CD4-positive, alpha-beta T cell (primary cell): Measurements from ENCODE around the gene MAS1. TPM values are rescaled to one million over a fixed set of nuclear protein-coding genes. Genes with fewer than 3 reads are reported as not detected.
"Not testable (repeated sequence)": the region's sequence is repeated elsewhere in the genome, so short reads cannot be mapped to it uniquely, and the experiment has no call there.

Experiments used
- ATAC-seq: fragments of 200-7000 bp; cut with Tn5 transposase; one replicate; pipeline ENCODE4 v1.10.0; 2022; ENCODE audit warnings: mild to moderate bottlenecking; ENCODE audit not compliant: poor library complexity
- CTCF ChIA-PET: fragments of 350-600 bp; sonication (Branson Sonifier 250); formaldehyde crosslinking; loops from one replicate; lab custom pipeline; 2021; ENCODE audit warnings: antibody characterized with exemption, inconsistent platforms; lab: Charles Lee
- POLR2A ChIA-PET: fragments of 350-600 bp; sonication (Branson Sonifier 250); formaldehyde crosslinking; loops from one replicate; lab custom pipeline; 2021; ENCODE audit warnings: antibody characterized with exemption, inconsistent platforms; lab: Charles Lee
- DNase-seq, 14 experiments: peaks; one replicate each; pipeline ENCODE4 v3.0.0-alpha.2; 2013 to 2020; ENCODE audit warnings: mixed read lengths in 2 of 14
- H3K27ac ChIP-seq, 2 donors: one replicate each; pipeline versions ENCODE4 v1.5.1 to v1.7.0; 2013; ENCODE audit warnings: low read length in 2 of 2, low read depth in 1 of 2, mild to moderate bottlenecking in 1 of 2
- H3K27me3 ChIP-seq, 2 experiments: 1 replicate in 1 of 2; 2 replicates in 1 of 2; pipeline versions ENCODE4 v1.6.1 to v1.7.0; 2013; ENCODE audit warnings: low read length in 2 of 2, control low read depth in 1 of 2, mild to moderate bottlenecking in 1 of 2, moderate library complexity in 1 of 2; ENCODE audit not compliant: insufficient read depth in 2 of 2, control insufficient read depth in 1 of 2
- H3K36me3 ChIP-seq: one replicate; pipeline ENCODE4 v1.6.1; 2013; ENCODE audit warnings: low read length, control low read depth; ENCODE audit not compliant: insufficient read depth
- H3K4me1 ChIP-seq: one replicate; pipeline ENCODE4 v1.6.1; 2013; ENCODE audit warnings: low read length, control low read depth; ENCODE audit not compliant: insufficient read depth
- H3K4me3 ChIP-seq: one replicate; pipeline ENCODE4 v1.5.1; 2013; ENCODE audit warnings: mild to moderate bottlenecking, low read length, moderate library complexity
- H3K9me3 ChIP-seq, 2 experiments: 1 replicate in 1 of 2; 2 replicates in 1 of 2; pipeline versions ENCODE4 v1.6.1 to v1.7.0; 2013; ENCODE audit warnings: low read length in 2 of 2, mild to moderate bottlenecking in 2 of 2, control low read depth in 1 of 2, moderate library complexity in 1 of 2; ENCODE audit not compliant: control insufficient read depth in 1 of 2, insufficient read depth in 1 of 2
- H3K27ac Mint-ChIP-seq: one replicate; pipeline ENCODE4 v1.8.0; 2020; ENCODE audit warnings: mixed read lengths
- H3K27me3 Mint-ChIP-seq: one replicate; pipeline ENCODE4 v1.8.0; 2021; ENCODE audit warnings: mixed read lengths
- H3K36me3 Mint-ChIP-seq: one replicate; pipeline ENCODE4 v1.8.0; 2021; ENCODE audit warnings: low read depth, mixed read lengths
- H3K4me1 Mint-ChIP-seq: one replicate; pipeline ENCODE4 v1.8.0; 2021; ENCODE audit warnings: low read depth, mixed read lengths
- H3K4me3 Mint-ChIP-seq: one replicate; pipeline ENCODE4 v1.8.0; 2020; ENCODE audit warnings: mild to moderate bottlenecking, mixed read lengths
- H3K9me3 Mint-ChIP-seq: one replicate; pipeline ENCODE4 v1.8.0; 2020; ENCODE audit warnings: mixed read lengths
- CTCF ChIP-seq: fragments of 200-600 bp; IDR thresholded peaks from one replicate; pipeline ENCODE4 v1.8.0; 2022; ENCODE audit warnings: antibody characterized with exemption, mild to moderate bottlenecking
- intact Hi-C, 2 experiments: fragments of 100-400 bp; cut with DNase I in 1 of 2; cut with micrococcal nuclease in 1 of 2; formaldehyde crosslinking; loops; one replicate each; pipeline versions ENCODE4 v1.15.1 to v1.9.0; 2023 to 2025; cut with DNase I, micrococcal nuclease
- total RNA-seq, 174 experiments: library from RNA in 2 of 174; stranded (reverse) in 2 of 174; gene quantifications; one replicate each; pipeline ENCODE4 v1.2.3 and lab custom pipeline; 2021 to 2026

Gene MAS1
- total RNA-seq, 2 experiments from 2014 or later: not detected

- Mint-ChIP-seq H3K27ac (peak overlapping the region; percentile 25), H3K4me3 (peak overlapping the region; percentile 52), H3K4me1 (peaks cover 21% of the 10 kb centered on the region)
- H3K27me3 ChIP-seq, H3K36me3 ChIP-seq, H3K9me3 ChIP-seq, H3K36me3 Mint-ChIP-seq, CTCF ChIA-PET, H3K4me3 ChIP-seq, H3K9me3 Mint-ChIP-seq, H3K27me3 Mint-ChIP-seq, H3K27ac ChIP-seq: not testable (repeated sequence)
- intact Hi-C loops: loop anchor here (2.0 to 10.0 kb wide), 5 partner anchors 77 to 599 kb away; no protein-coding TSS in a partner anchor
- POLR2A ChIA-PET: interaction anchor here (0.8 kb wide), 1 partner anchor 146 kb away, joined by 4 read pairs; no protein-coding TSS in a partner anchor
- DNase-seq (peak in 4 of 14 experiments; percentile 45 to 67 (median 60)), ATAC-seq (peak; percentile 39)
- H3K4me1 ChIP-seq: peaks cover 11% of the 10 kb centered on the region
- TF ChIP-seq CTCF: peak; percentile 40
Measured at GRCh38 chr6:159863341-159863740, 27.4 kb upstream of the MAS1 start.

GRCh38 chr6:159865226-159865920, 25.4 kb upstream of the MAS1 start:
- intact Hi-C loops: loop anchor here (10.0 kb wide), 1 partner anchor 239 kb away; no protein-coding TSS in a partner anchor
- H3K27me3 Mint-ChIP-seq: no peaks in the 10 kb centered on the region
- Histone ChIP-seq H3K36me3 (no peaks in the 10 kb centered on the region), H3K27ac (no peak overlapping the region), H3K4me1 (peaks cover 11% of the 10 kb centered on the region), H3K9me3 (peaks cover 0 to 6% of the 10 kb centered on the region in 2 experiments), H3K27me3 (no peaks in the 10 kb centered on the region), H3K4me3 (no peak overlapping the region)
- no peak for TF ChIP-seq CTCF
- ChIA-PET POLR2A (no interaction called here), CTCF (no interaction called here)
- H3K9me3 Mint-ChIP-seq: no peaks in the 10 kb centered on the region
- H3K36me3 Mint-ChIP-seq: no peaks in the 10 kb centered on the region
- H3K27ac Mint-ChIP-seq: no peak overlapping the region
- ATAC-seq: no peak
- no peak for DNase-seq
- H3K4me1 Mint-ChIP-seq: peaks cover 21% of the 10 kb centered on the region
- no peak overlapping the region for H3K4me3 Mint-ChIP-seq

- H3K36me3 Mint-ChIP-seq: no peaks in the 10 kb centered on the region
- intact Hi-C loops: loop anchor here (10.0 kb wide), 1 partner anchor 238 kb away; no protein-coding TSS in a partner anchor
- Histone ChIP-seq H3K27ac (no peak overlapping the region), H3K4me1 (peaks cover 9% of the 10 kb centered on the region), H3K27me3 (no peaks in the 10 kb centered on the region), H3K36me3 (no peaks in the 10 kb centered on the region), H3K4me3 (no peak overlapping the region), H3K9me3 (peaks cover 0 to 6% of the 10 kb centered on the region in 2 experiments)
- H3K4me3 Mint-ChIP-seq: no peak overlapping the region
- no peaks in the 10 kb centered on the region for H3K9me3 Mint-ChIP-seq
- no peak for DNase-seq
- no peak for ATAC-seq
- ChIA-PET POLR2A (no interaction called here), CTCF (no interaction called here)
- no peaks in the 10 kb centered on the region for H3K27me3 Mint-ChIP-seq
- peaks cover 19% of the 10 kb centered on the region for H3K4me1 Mint-ChIP-seq
- TF ChIP-seq CTCF: no peak
- H3K27ac Mint-ChIP-seq: no peak overlapping the region
Measured at GRCh38 chr6:159866286-159867247, 24.2 kb upstream of the MAS1 start.
